IPS-11a (cell line): ENCODE measurements around the gene NRCAM.
"Not testable (repeated sequence)": the region's sequence is repeated elsewhere in the genome, so short reads cannot be mapped to it uniquely, and the experiment has no call there.

Experiments used
- H3K4me3 ChIP-seq: one replicate; pipeline ENCODE4 v1.5.1; 2013; ENCODE audit warnings: low read depth, low read length, control low read depth

The NRCAM gene

GRCh38 chr7:108358553-108358952, 97.7 kb downstream of the NRCAM start:
- no peak overlapping the region for H3K4me3 ChIP-seq

GRCh38 chr7:108351729-108352131, 104.5 kb downstream of the NRCAM start:
- H3K4me3 ChIP-seq, result no peak overlapping the region

- no peak overlapping the region for H3K4me3 ChIP-seq
Observed at GRCh38 chr7:108348913-108349312, 107.3 kb downstream of the NRCAM start.

GRCh38 chr7:108347616-108348015, 108.6 kb downstream of the NRCAM start:
- H3K4me3 ChIP-seq, result no peak overlapping the region

- H3K4me3 ChIP-seq, result no peak overlapping the region
Observed at GRCh38 chr7:108345710-108346336, 110.4 kb downstream of the NRCAM start.

- H3K4me3 ChIP-seq, result no peak overlapping the region
Observed at GRCh38 chr7:108340856-108341411, 115.3 kb downstream of the NRCAM start.

- H3K4me3 ChIP-seq, result not testable (repeated sequence)
Observed at GRCh38 chr7:108340406-108340805, 115.8 kb downstream of the NRCAM start.

- H3K4me3 ChIP-seq, result no peak overlapping the region
Observed at GRCh38 chr7:108335269-108335918, 120.8 kb downstream of the NRCAM start.

- no peak overlapping the region for H3K4me3 ChIP-seq
Observed at GRCh38 chr7:108332937-108333336, 123.3 kb downstream of the NRCAM start.

GRCh38 chr7:108331971-108332370, 124.3 kb downstream of the NRCAM start:
- no peak overlapping the region for H3K4me3 ChIP-seq

GRCh38 chr7:108330227-108330626, 126.0 kb downstream of the NRCAM start:
- no peak overlapping the region for H3K4me3 ChIP-seq

- no peak overlapping the region for H3K4me3 ChIP-seq
Observed at GRCh38 chr7:108329514-108329913, 126.7 kb downstream of the NRCAM start.

GRCh38 chr7:108328174-108328651, 128.0 kb downstream of the NRCAM start:
- H3K4me3 ChIP-seq, result no peak overlapping the region

- H3K4me3 ChIP-seq, result no peak overlapping the region
Observed at GRCh38 chr7:108327353-108327752, 128.9 kb downstream of the NRCAM start.

- no peak overlapping the region for H3K4me3 ChIP-seq
Observed at GRCh38 chr7:108326938-108327337, 129.3 kb downstream of the NRCAM start.

- no peak overlapping the region for H3K4me3 ChIP-seq
Observed at GRCh38 chr7:108324053-108325038, 131.9 kb downstream of the NRCAM start.

GRCh38 chr7:108322925-108323832, 133.1 kb downstream of the NRCAM start:
- H3K4me3 ChIP-seq, result no peak overlapping the region

GRCh38 chr7:108322046-108322445, 134.2 kb downstream of the NRCAM start:
- no peak overlapping the region for H3K4me3 ChIP-seq

GRCh38 chr7:108321359-108321758, 134.9 kb downstream of the NRCAM start:
- H3K4me3 ChIP-seq, result no peak overlapping the region

- no peak overlapping the region for H3K4me3 ChIP-seq
Observed at GRCh38 chr7:108316708-108317107, 139.5 kb downstream of the NRCAM start.
